Endothelial cell of umbilical vein (primary cell): ENCODE data around the gene ARHGAP9. TPM values are rescaled to one million over a fixed set of nuclear protein-coding genes. Genes with fewer than 3 reads are reported as not detected.

Experiments used
- BruUV-seq: library from RNA; stranded (reverse); fragments of 400-500 nt; replicated peaks from 2 replicates; lab custom pipeline; 2021; lab: Mats Ljungman, UMichigan
- CTCF ChIA-PET: fragments of 300-600, 350-600 bp; sonication (Branson Sonifier 250); formaldehyde crosslinking; loops from one replicate; lab custom pipeline; 2021; ENCODE audit warnings: antibody characterized with exemption, inconsistent platforms; lab: Charles Lee
- POLR2A ChIA-PET: fragments of 300-600, 350-600 bp; sonication (Branson Sonifier 250); formaldehyde crosslinking; loops from one replicate; lab custom pipeline; 2021; ENCODE audit warnings: antibody characterized with exemption, inconsistent platforms; lab: Charles Lee
- DNase-seq: peaks from one replicate; pipeline ENCODE4 v3.0.0-alpha.2; 2011; ENCODE audit warnings: low read depth, low spot score
- FAIRE-seq: peaks from 2 replicates; lab custom pipeline; 2011; peaks lifted over from hg19 to GRCh38; lab: Jason Lieb, UNC
- H2AFZ ChIP-seq: 2 replicates; pipeline ENCODE4 v1.6.0; 2012; ENCODE audit warnings: low read depth, low read length, control low read depth, inconsistent platforms
- H3K27ac ChIP-seq: 2 replicates; pipeline ENCODE4 v1.5.1; 2011; ENCODE audit warnings: low read depth, mild to moderate bottlenecking, control low read depth, low read length, moderate library complexity; ENCODE audit not compliant: insufficient read depth
- H3K27me3 ChIP-seq, 2 experiments: 2 replicates each; pipeline versions ENCODE4 v1.6.0 to v1.6.1; 2011; ENCODE audit warnings: low read length in 2 of 2, mixed read lengths in 1 of 2; ENCODE audit not compliant: control insufficient read depth in 2 of 2, insufficient read depth in 2 of 2
- H3K36me3 ChIP-seq, 2 experiments: 2 replicates in 1 of 2; 3 replicates in 1 of 2; pipeline ENCODE4 v1.5.1; 2011; ENCODE audit warnings: low read length in 2 of 2, mild to moderate bottlenecking in 1 of 2, moderate library complexity in 1 of 2; ENCODE audit not compliant: control insufficient read depth in 2 of 2, insufficient read depth in 2 of 2; ENCODE audit errors: extremely low read depth in 1 of 2
- H3K4me1 ChIP-seq: 3 replicates; pipeline ENCODE4 v1.5.1; 2011; ENCODE audit warnings: mild to moderate bottlenecking, low read length; ENCODE audit not compliant: control insufficient read depth, insufficient read depth; ENCODE audit errors: extremely low read depth
- H3K4me2 ChIP-seq: 2 replicates; pipeline ENCODE4 v1.6.1; 2011; ENCODE audit warnings: low read length, control low read depth, mixed read lengths; ENCODE audit not compliant: insufficient read depth
- H3K4me3 ChIP-seq, 3 experiments: fragments of 200-600 bp in 1 of 3; sonication (generic), shearing (Covaris generic) in 1 of 3; replicated peaks in 1 of 3; 2 replicates each; pipeline ENCODE4 v1.5.1; 2011 to 2016; ENCODE audit warnings: control low read depth in 3 of 3, low read length in 3 of 3, mild to moderate bottlenecking in 2 of 3, inconsistent platforms in 1 of 3, low read depth in 1 of 3, moderate library complexity in 1 of 3; ENCODE audit not compliant: insufficient read depth in 1 of 3
- H3K79me2 ChIP-seq: 2 replicates; pipeline ENCODE4 v1.6.0; 2012; ENCODE audit warnings: low read length, inconsistent platforms; ENCODE audit not compliant: control insufficient read depth, insufficient read depth
- H3K9ac ChIP-seq: replicated peaks from 2 replicates; pipeline ENCODE3; 2011; ENCODE audit warnings: low read length, control low read depth; ENCODE audit not compliant: insufficient read depth; ENCODE audit errors: extremely low read depth
- H3K9me1 ChIP-seq: replicated peaks from 3 replicates; pipeline ENCODE4 v1.6.0; 2011; ENCODE audit warnings: mild to moderate bottlenecking, low read length; ENCODE audit not compliant: control insufficient read depth, insufficient read depth; ENCODE audit errors: extremely low read depth
- H3K9me3 ChIP-seq: replicated peaks from 2 replicates; pipeline ENCODE4 v1.5.1; 2012; ENCODE audit warnings: low read length, inconsistent platforms; ENCODE audit not compliant: control insufficient read depth, insufficient read depth
- H4K20me1 ChIP-seq: replicated peaks from 2 replicates; pipeline ENCODE3; 2011; ENCODE audit warnings: mild to moderate bottlenecking, low read length; ENCODE audit not compliant: control insufficient read depth, insufficient read depth; ENCODE audit errors: extremely low read depth
- EZH2 ChIP-seq: IDR thresholded peaks from 2 replicates; pipeline ENCODE4 v1.6.1; 2012; ENCODE audit warnings: borderline replicate concordance, low read depth, mild to moderate bottlenecking, moderate library complexity, low read length, inconsistent platforms; ENCODE audit not compliant: severe bottlenecking
- FOS ChIP-seq: IDR thresholded peaks from 2 replicates; pipeline ENCODE4 v1.6.1; 2011; ENCODE audit warnings: mild to moderate bottlenecking, low read length, moderate library complexity, borderline replicate concordance; ENCODE audit not compliant: insufficient read depth
- GATA2 ChIP-seq: IDR thresholded peaks from 2 replicates; pipeline ENCODE4 v1.7.0; 2011; ENCODE audit warnings: low read depth, mild to moderate bottlenecking, moderate library complexity, mixed read lengths, low read length; ENCODE audit not compliant: insufficient read length, insufficient read depth
- JUN ChIP-seq: IDR thresholded peaks from 2 replicates; pipeline ENCODE4 v1.6.1; 2011; ENCODE audit warnings: borderline replicate concordance, low read depth; ENCODE audit not compliant: insufficient read length, insufficient read depth
- MAX ChIP-seq: IDR thresholded peaks from 2 replicates; pipeline ENCODE4 v1.6.1; 2011; ENCODE audit not compliant: insufficient read depth, insufficient read length
- MYC ChIP-seq: IDR thresholded peaks from one replicate; pipeline ENCODE4 v1.6.1; 2011; ENCODE audit warnings: mild to moderate bottlenecking, low read depth, low read length
- POLR2A ChIP-seq: IDR thresholded peaks from 2 replicates; pipeline ENCODE4 v1.6.1; 2012; ENCODE audit warnings: low read depth, mild to moderate bottlenecking, control low read depth, low read length
- POLR2AphosphoS5 ChIP-seq: IDR thresholded peaks from 2 replicates; pipeline ENCODE4 v1.6.1; 2012; ENCODE audit warnings: low read depth, mild to moderate bottlenecking, control low read depth, low read length, moderate library complexity; ENCODE audit not compliant: insufficient read depth
- dilution Hi-C: fragments of 300-500 bp; cut with MboI; formaldehyde crosslinking; loops from one replicate; pipeline ENCODE4 v1.15.0; 2019; ENCODE audit warnings: low sequenced_read_pairs; ENCODE audit not compliant: extremely low pct_ligation_motif_present
- intact Hi-C: fragments of 100-400 bp; cut with micrococcal nuclease; formaldehyde crosslinking; loops from one replicate; pipeline ENCODE4 v1.10.0; 2022
- polyA plus RNA-seq, 4 experiments: library from polyadenylated mRNA; depleted of rRNA in 3 of 4; stranded (reverse) in 3 of 4; unstranded in 1 of 4; fragments of >200 nt; gene quantifications; 2 replicates each; pipeline versions ENCODE4 v1.2.1 to v1.2.3, GENCODE V29; 2011 to 2012; ENCODE audit warnings: missing spikeins in 1 of 4
- total RNA-seq: library from RNA; stranded (reverse); gene quantifications from 2 replicates; pipeline ENCODE4 v1.2.3, GENCODE V29; 2021
- TF ChIP-seq, protein P1 (sequence below), 2 donors: IDR thresholded peaks; 1 replicate in 1 of 2; 2 replicates in 1 of 2; pipeline ENCODE4 v1.5.1; 2011; ENCODE audit warnings: low read length in 2 of 2, mild to moderate bottlenecking in 2 of 2, moderate library complexity in 2 of 2, control low read depth in 1 of 2, inconsistent platforms in 1 of 2, low read depth in 1 of 2; ENCODE audit not compliant: insufficient read depth in 1 of 2; ENCODE audit errors: extremely low read depth in 1 of 2

ARHGAP9 gene
- total and polyA plus RNA-seq, 2 donors (not counting 3 experiments of a cell fraction or from before 2014, with no cell fraction given) = 0.25 to 0.38 TPM

GRCh38 chr12:57462912-57463253 is 16.8 kb downstream of the ARHGAP9 start:
- no peak overlapping the region for H2AFZ ChIP-seq
- no peak for TF ChIP-seq JUN
- no peak for TF ChIP-seq GATA2
- no peak for TF ChIP-seq POLR2AphosphoS5
- no peak for TF ChIP-seq EZH2
- H3K27me3 ChIP-seq = peaks cover 9 to 15% of the 10 kb centered on the region in 2 experiments
- no peak for DNase-seq
- H3K9me3 ChIP-seq = no peaks in the 10 kb centered on the region
- FAIRE-seq = no peak
- BruUV-seq = no TSS peak
- no peaks in the 10 kb centered on the region for H3K79me2 ChIP-seq
- peaks cover 14% of the 10 kb centered on the region for H3K4me1 ChIP-seq
- no peaks in the 10 kb centered on the region for H3K9me1 ChIP-seq
- H3K36me3 ChIP-seq = no peaks in the 10 kb centered on the region
- CTCF ChIA-PET = interaction anchor here (0.7 to 2.2 kb wide), 6 partner anchors 9 to 208 kb away, joined by 3 to 9 read pairs (median 4); no protein-coding TSS in a partner anchor
- H3K4me2 ChIP-seq = no peak overlapping the region
- no peak overlapping the region for H3K27ac ChIP-seq
- POLR2A ChIA-PET = no interaction called here
- H3K9ac ChIP-seq = no peak overlapping the region
- intact Hi-C loops (no loop called here), dilution Hi-C loops (no loop called here)
- no peaks in the 10 kb centered on the region for H4K20me1 ChIP-seq
- no peak overlapping the region for H3K4me3 ChIP-seq

- no peaks in the 10 kb centered on the region for H3K36me3 ChIP-seq
- peak overlapping the region; percentile 71 for H2AFZ ChIP-seq
- peaks cover 14% of the 10 kb centered on the region for H3K4me1 ChIP-seq
- H3K27me3 ChIP-seq = peaks cover 9 to 12% of the 10 kb centered on the region in 2 experiments
- H3K9me3 ChIP-seq = no peaks in the 10 kb centered on the region
- H3K9me1 ChIP-seq = no peaks in the 10 kb centered on the region
- H3K27ac ChIP-seq = no peak overlapping the region
- peak overlapping the region; percentile 47 to 60 (median 47) for H3K4me3 ChIP-seq
- peak overlapping the region; percentile 60 for H3K4me2 ChIP-seq
- peak; percentile 98 for FAIRE-seq
- TF ChIP-seq POLR2A (no peak), JUN (no peak), GATA2 (no peak), MAX (no peak), EZH2 (no peak), MYC (no peak), FOS (no peak)
- TF ChIP-seq, protein P1, sequence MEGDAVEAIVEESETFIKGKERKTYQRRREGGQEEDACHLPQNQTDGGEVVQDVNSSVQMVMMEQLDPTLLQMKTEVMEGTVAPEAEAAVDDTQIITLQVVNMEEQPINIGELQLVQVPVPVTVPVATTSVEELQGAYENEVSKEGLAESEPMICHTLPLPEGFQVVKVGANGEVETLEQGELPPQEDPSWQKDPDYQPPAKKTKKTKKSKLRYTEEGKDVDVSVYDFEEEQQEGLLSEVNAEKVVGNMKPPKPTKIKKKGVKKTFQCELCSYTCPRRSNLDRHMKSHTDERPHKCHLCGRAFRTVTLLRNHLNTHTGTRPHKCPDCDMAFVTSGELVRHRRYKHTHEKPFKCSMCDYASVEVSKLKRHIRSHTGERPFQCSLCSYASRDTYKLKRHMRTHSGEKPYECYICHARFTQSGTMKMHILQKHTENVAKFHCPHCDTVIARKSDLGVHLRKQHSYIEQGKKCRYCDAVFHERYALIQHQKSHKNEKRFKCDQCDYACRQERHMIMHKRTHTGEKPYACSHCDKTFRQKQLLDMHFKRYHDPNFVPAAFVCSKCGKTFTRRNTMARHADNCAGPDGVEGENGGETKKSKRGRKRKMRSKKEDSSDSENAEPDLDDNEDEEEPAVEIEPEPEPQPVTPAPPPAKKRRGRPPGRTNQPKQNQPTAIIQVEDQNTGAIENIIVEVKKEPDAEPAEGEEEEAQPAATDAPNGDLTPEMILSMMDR (IDR thresholded peaks at IDR 0.05; ENCODE audit: extremely low read depth in 1 of 2, insufficient read depth in 1 of 2, low read depth in 1 of 2, low read length in 2 of 2) = peak; percentile 97 to 98
- ChIA-PET CTCF (interaction anchor here (0.6 to 2.2 kb wide), 7 partner anchors 9 to 207 kb away, joined by 3 to 9 read pairs (median 4); partner anchors contain the start of gene B4GALNT1), POLR2A (no interaction called here)
- intact Hi-C loops = no loop called here
- BruUV-seq = no TSS peak
- H4K20me1 ChIP-seq = no peaks in the 10 kb centered on the region
- H3K9ac ChIP-seq = peak overlapping the region; percentile 46
- no peaks in the 10 kb centered on the region for H3K79me2 ChIP-seq
- peak; percentile 90 for DNase-seq
- dilution Hi-C loops = no loop called here
These were observed 17.3 kb downstream of the ARHGAP9 start for GRCh38 chr12:57462251-57462911.
